ENCODE measurements around the gene SVIP. TPM values are rescaled to one million over a fixed set of nuclear protein-coding genes. Genes with fewer than 3 reads are reported as not detected.

Gene SVIP
- polyA plus RNA-seq, 3 donors = 1.0 to 3.1 (median 2.6) TPM

GRCh38 chr11:22878039-22878438 lies 48.4 kb upstream of the SVIP start:
- intact Hi-C loops (cut with micrococcal nuclease) = no loop called here
- H3K36me3 ChIP-seq (replicated peaks in 1 of 2; ENCODE audit: control insufficient read depth in 1 of 2, insufficient read depth in 2 of 2, low read length in 2 of 2) = no peaks in the 10 kb centered on the region
- Mint-ChIP-seq H3K4me3 (no peak overlapping the region), H3K4me1 (no peaks in the 10 kb centered on the region), H3K36me3 (no peaks in the 10 kb centered on the region), H3K9me3 (peaks cover 0 to 3% (median 0%) of the 10 kb centered on the region in 7 donors), H3K27ac (no peak overlapping the region), H3K27me3 (ENCODE audit: low read depth in 3 of 3) (no peaks in the 10 kb centered on the region)
- no peaks in the 10 kb centered on the region for H3K79me2 ChIP-seq (ENCODE audit: insufficient read depth, low read length)
- no peak overlapping the region for H3K4me2 ChIP-seq (replicated peaks; ENCODE audit: extremely low read depth, low read length, poor library complexity, severe bottlenecking)
- no peak for TF ChIP-seq CTCF (IDR thresholded peaks at IDR 0.05)
- H3K9me3 ChIP-seq (replicated peaks in 1 of 2; ENCODE audit: control insufficient read depth in 1 of 2, insufficient read depth in 1 of 2, low read length in 2 of 2) = no peaks in the 10 kb centered on the region
- H2AFZ ChIP-seq (ENCODE audit: insufficient read depth, low read depth, low read length, poor library complexity, severe bottlenecking) = no peak overlapping the region
- no peak overlapping the region for H3K27ac ChIP-seq (ENCODE audit: low read depth in 1 of 2, low read length in 2 of 2)
- H4K20me1 ChIP-seq (ENCODE audit: insufficient read depth, low read length) = no peaks in the 10 kb centered on the region
- no peak for DNase-seq
- no peak overlapping the region for H3K4me3 ChIP-seq (replicated peaks in 1 of 3; ENCODE audit: low read depth in 2 of 3, low read length in 3 of 3)
- H3K27me3 ChIP-seq (ENCODE audit: control insufficient read depth in 2 of 2, insufficient read depth in 2 of 2, low read length in 2 of 2) = no peaks in the 10 kb centered on the region
- H3K4me1 ChIP-seq (ENCODE audit: control insufficient read depth in 1 of 2, insufficient read depth in 2 of 2, low read length in 2 of 2) = no peaks in the 10 kb centered on the region
- H3K9ac ChIP-seq (ENCODE audit: insufficient read depth, low read length, poor library complexity, severe bottlenecking) = no peak overlapping the region

- Histone ChIP-seq H3K4me3 (replicated peaks in 1 of 3; ENCODE audit: low read depth in 2 of 3, low read length in 3 of 3) (no peak overlapping the region), H3K9me3 (replicated peaks in 1 of 2; ENCODE audit: control insufficient read depth in 1 of 2, insufficient read depth in 1 of 2, low read length in 2 of 2) (no peaks in the 10 kb centered on the region), H2AFZ (ENCODE audit: insufficient read depth, low read depth, low read length, poor library complexity, severe bottlenecking) (no peak overlapping the region), H3K4me2 (replicated peaks; ENCODE audit: extremely low read depth, low read length, poor library complexity, severe bottlenecking) (no peak overlapping the region), H3K27ac (ENCODE audit: low read depth in 1 of 2, low read length in 2 of 2) (no peak overlapping the region), H3K36me3 (replicated peaks in 1 of 2; ENCODE audit: control insufficient read depth in 1 of 2, insufficient read depth in 2 of 2, low read length in 2 of 2) (no peaks in the 10 kb centered on the region), H3K9ac (ENCODE audit: insufficient read depth, low read length, poor library complexity, severe bottlenecking) (no peak overlapping the region), H3K79me2 (ENCODE audit: insufficient read depth, low read length) (no peaks in the 10 kb centered on the region), H3K27me3 (ENCODE audit: control insufficient read depth in 2 of 2, insufficient read depth in 2 of 2, low read length in 2 of 2) (no peaks in the 10 kb centered on the region), H3K4me1 (ENCODE audit: control insufficient read depth in 1 of 2, insufficient read depth in 2 of 2, low read length in 2 of 2) (no peaks in the 10 kb centered on the region), H4K20me1 (ENCODE audit: insufficient read depth, low read length) (no peaks in the 10 kb centered on the region)
- Mint-ChIP-seq H3K27me3 (ENCODE audit: low read depth in 3 of 3) (no peaks in the 10 kb centered on the region), H3K4me3 (no peak overlapping the region), H3K9me3 (no peaks in the 10 kb centered on the region), H3K36me3 (no peaks in the 10 kb centered on the region), H3K4me1 (no peaks in the 10 kb centered on the region), H3K27ac (no peak overlapping the region)
- intact Hi-C loops (cut with micrococcal nuclease) = no loop called here
- peak; percentile 23 to 51 (median 49) for DNase-seq
- no CpG with 5 or more reads among the region's 2 CpGs for WGBS (ENCODE audit: insufficient coverage)
- TF ChIP-seq CTCF (IDR thresholded peaks at IDR 0.05) = peak; percentile 85
Measured at GRCh38 chr11:22875869-22876473, 46.4 kb upstream of the SVIP start.

Measured in CD14-positive monocyte (primary cell).